ENCODE measurements around the gene ACTL6A. TPM values are rescaled to one million over a fixed set of nuclear protein-coding genes. Genes with fewer than 3 reads are reported as not detected.
A peak's percentile ranks its signal among the peaks of the same experiment; 100 is the strongest.
"Not testable (repeated sequence)": the region's sequence is repeated elsewhere in the genome, so short reads cannot be mapped to it uniquely, and the experiment has no call there.

Gene ACTL6A
- total RNA-seq (2021; fragmentation: NEBNext Ultra II Directional; extraction: Animal tissue kit (Norgen Biotek cat#: 25700)): 10 to 100 TPM; 39.6 to 64.6 (median 59.4) TPM
- long read RNA-seq, transcript ACTL6A-203 (14 exons, 1,750 nt): minor isoform, 13 of 93 reads
- long read RNA-seq, transcript ACTL6A-202 (14 exons, 1,901 nt): major isoform, 67 of 93 reads
- long read RNA-seq, partial matches to known transcripts: 5 of 93 reads
- long read RNA-seq, other reads (novel, unspliced or antisense): 7 of 93 reads

GRCh38 chr3:179562591-179563270, at the start of gene ACTL6A:
Gene ACTL6A (plus strand): TSS chr3:179562926. CDS start chr3:179563093, 167 bp downstream.
- Mint-ChIP-seq H3K27me3 (ENCODE audit: insufficient read depth) (no peaks in the 10 kb centered on the region), H3K27ac (peak within 1 kb of the TSS; percentile 94), H3K4me3 (peak within 1 kb of the TSS; percentile 96), H3K9me3 (no peaks in the 10 kb centered on the region), H3K4me1 (ENCODE audit: low read depth) (peaks cover 27% of the 10 kb centered on the region), H3K36me3 (ENCODE audit: low read depth) (no peaks in the 10 kb centered on the region)
- TF ChIP-seq CTCF (IDR thresholded peaks at IDR 0.05): no peak
- DNase-seq: peak; percentile 100

GRCh38 chr3:179513862-179514261, 48.9 kb upstream of the ACTL6A start:
- H3K36me3 Mint-ChIP-seq (ENCODE audit: low read depth): peaks cover 14% of the 10 kb centered on the region
- peak; percentile 10 for DNase-seq

GRCh38 chr3:179516461-179517251, 46.1 kb upstream of the ACTL6A start:
- H3K27me3 Mint-ChIP-seq (ENCODE audit: insufficient read depth): peaks cover 13% of the 10 kb centered on the region

More at GRCh38 chr3:179513862-179514261, 48.9 kb upstream of the ACTL6A start:
- TF ChIP-seq CTCF (IDR thresholded peaks at IDR 0.05): no peak
- no peak overlapping the region for H3K4me3 Mint-ChIP-seq
- peaks cover 13% of the 10 kb centered on the region for H3K27me3 Mint-ChIP-seq (ENCODE audit: insufficient read depth)
- no peak overlapping the region for H3K27ac Mint-ChIP-seq
- H3K9me3 Mint-ChIP-seq: peaks cover 20% of the 10 kb centered on the region
- H3K4me1 Mint-ChIP-seq (ENCODE audit: low read depth): peaks cover 6% of the 10 kb centered on the region; the same call in 1 of the 2 replicates

GRCh38 chr3:179526482-179526881, 36.2 kb upstream of the ACTL6A start:
- Mint-ChIP-seq H3K27me3 (ENCODE audit: insufficient read depth) (no peaks in the 10 kb centered on the region; the same call in 1 of the 2 replicates), H3K36me3 (ENCODE audit: low read depth) (no peaks in the 10 kb centered on the region), H3K4me3 (no peak overlapping the region), H3K27ac (no peak overlapping the region), H3K4me1 (ENCODE audit: low read depth) (peaks cover 22% of the 10 kb centered on the region), H3K9me3 (no peaks in the 10 kb centered on the region)
- no peak for DNase-seq
- TF ChIP-seq CTCF (IDR thresholded peaks at IDR 0.05): no peak

More at GRCh38 chr3:179516461-179517251, 46.1 kb upstream of the ACTL6A start:
- DNase-seq; H3K4me1 Mint-ChIP-seq (ENCODE audit: low read depth); H3K27ac Mint-ChIP-seq; H3K4me3 Mint-ChIP-seq: not testable (repeated sequence)
- H3K36me3 Mint-ChIP-seq (ENCODE audit: low read depth): peaks cover 14% of the 10 kb centered on the region
- H3K9me3 Mint-ChIP-seq: peaks cover 20% of the 10 kb centered on the region

GRCh38 chr3:179526989-179527391, 35.7 kb upstream of the ACTL6A start:
- no peaks in the 10 kb centered on the region for H3K9me3 Mint-ChIP-seq
- peak; percentile 12 for DNase-seq
- peak overlapping the region; percentile 83 for H3K27ac Mint-ChIP-seq
- H3K4me1 Mint-ChIP-seq (ENCODE audit: low read depth): peaks cover 22% of the 10 kb centered on the region
- H3K36me3 Mint-ChIP-seq (ENCODE audit: low read depth): no peaks in the 10 kb centered on the region
- TF ChIP-seq CTCF (IDR thresholded peaks at IDR 0.05): no peak
- H3K4me3 Mint-ChIP-seq: peak overlapping the region; percentile 69
- no peaks in the 10 kb centered on the region; the same call in 1 of the 2 replicates for H3K27me3 Mint-ChIP-seq (ENCODE audit: insufficient read depth)
